H1 (cell line): ENCODE results near the gene BCAM. TPM values are rescaled to one million over a fixed set of nuclear protein-coding genes. Genes with fewer than 3 reads are reported as not detected.

Source experiments
- CTCF ChIA-PET: fragments of 300-600 bp; sonication (Branson Sonifier 250); formaldehyde crosslinking; loops from one replicate; lab custom pipeline; 2021; ENCODE audit not compliant: partially characterized antibody; lab: Charles Lee
- POLR2A ChIA-PET: fragments of 300-600 bp; sonication (Branson Sonifier 250); formaldehyde crosslinking; loops from one replicate; lab custom pipeline; 2021; ENCODE audit warnings: inconsistent platforms; ENCODE audit not compliant: partially characterized antibody; lab: Charles Lee
- DNase-seq, 2 experiments: peaks; one replicate each; pipeline versions ENCODE4 v3.0.0 to v3.0.0-alpha.2; 2010 to 2022; ENCODE audit warnings: low spot score in 2 of 2, low read depth in 1 of 2, mixed read lengths in 1 of 2
- FAIRE-seq: peaks from 2 replicates; lab custom pipeline; 2011; peaks lifted over from hg19 to GRCh38; lab: Jason Lieb, UNC
- H2AFZ ChIP-seq: 2 replicates; pipeline ENCODE4 v1.8.1; 2012; ENCODE audit warnings: low read length, inconsistent platforms
- H2AK5ac ChIP-seq: 2 replicates; pipeline ENCODE4 v1.6.1; 2013; ENCODE audit warnings: low read depth, low read length
- H2BK120ac ChIP-seq: replicated peaks from 2 replicates; pipeline ENCODE3; 2013; ENCODE audit warnings: low read depth, low read length, inconsistent platforms
- H2BK12ac ChIP-seq: 2 replicates; pipeline ENCODE4 v1.6.1; 2013; ENCODE audit warnings: low read depth, low read length
- H2BK15ac ChIP-seq: 2 replicates; pipeline ENCODE4 v1.6.1; 2013; ENCODE audit warnings: low read length
- H2BK20ac ChIP-seq: 2 replicates; pipeline ENCODE4 v1.6.1; 2013; ENCODE audit warnings: low read length
- H2BK5ac ChIP-seq: 2 replicates; pipeline ENCODE4 v1.6.1; 2013; ENCODE audit warnings: low read depth, low read length
- H3K14ac ChIP-seq: 2 replicates; pipeline ENCODE4 v1.6.1; 2013; ENCODE audit warnings: inconsistent platforms; ENCODE audit not compliant: insufficient read length
- H3K18ac ChIP-seq: 2 replicates; pipeline ENCODE4 v1.6.1; 2013; ENCODE audit warnings: low read length; ENCODE audit errors: extremely low read depth
- H3K23ac ChIP-seq: 2 replicates; pipeline ENCODE4 v1.6.1; 2013; ENCODE audit warnings: inconsistent platforms; ENCODE audit not compliant: insufficient read length
- H3K23me2 ChIP-seq: 2 replicates; pipeline ENCODE4 v1.6.1; 2013; ENCODE audit warnings: low read depth, low read length
- H3K27ac ChIP-seq: 2 replicates; pipeline ENCODE4 v1.6.1; 2011; ENCODE audit warnings: low read depth, low read length, inconsistent platforms
- H3K27me3 ChIP-seq, 4 experiments: replicated peaks in 1 of 4; 1 replicate in 1 of 4; 2 replicates in 3 of 4; pipeline versions ENCODE4 v1.6.1 to v1.8.1; 2011 to 2013; ENCODE audit warnings: low read length in 3 of 4, mild to moderate bottlenecking in 3 of 4, inconsistent platforms in 2 of 4, mixed read lengths in 2 of 4, moderate library complexity in 1 of 4; ENCODE audit not compliant: control insufficient read depth in 3 of 4, insufficient read depth in 3 of 4; ENCODE audit errors: extremely low read depth in 1 of 4
- H3K36me3 ChIP-seq, 4 experiments: 2 replicates each; pipeline versions ENCODE4 v1.6.1 to v1.8.1; 2011 to 2013; ENCODE audit warnings: mild to moderate bottlenecking in 4 of 4, low read length in 3 of 4, moderate library complexity in 2 of 4, control low read depth in 1 of 4, inconsistent platforms in 1 of 4; ENCODE audit not compliant: insufficient read depth in 4 of 4, control insufficient read depth in 2 of 4
- H3K4ac ChIP-seq: replicated peaks from 2 replicates; pipeline ENCODE3; 2013; ENCODE audit warnings: low read length, low read depth, mixed read lengths, inconsistent platforms; ENCODE audit not compliant: insufficient read length
- H3K4me1 ChIP-seq, 4 experiments: replicated peaks in 1 of 4; 1 replicate in 1 of 4; 2 replicates in 3 of 4; pipeline versions ENCODE4 v1.6.1 to v1.8.1; 2011 to 2013; ENCODE audit warnings: low read length in 3 of 4, inconsistent platforms in 2 of 4, mixed read lengths in 1 of 4; ENCODE audit not compliant: insufficient read depth in 4 of 4, control insufficient read depth in 3 of 4
- H3K4me2 ChIP-seq, 2 experiments: 2 replicates each; pipeline versions ENCODE4 v1.6.1 to v1.8.1; 2011 to 2013; ENCODE audit warnings: low read depth in 2 of 2, low read length in 2 of 2, control low read depth in 1 of 2, inconsistent platforms in 1 of 2, mild to moderate bottlenecking in 1 of 2; ENCODE audit not compliant: insufficient read depth in 1 of 2
- H3K4me3 ChIP-seq, 4 experiments: fragments of 200-600, 300-600 bp in 1 of 4; sonication (generic), shearing (Covaris generic), sonication (Bioruptor Twin) in 1 of 4; 2 replicates each; pipeline versions ENCODE4 v1.5.1 to v1.8.1; 2011 to 2016; ENCODE audit warnings: low read length in 4 of 4, low read depth in 3 of 4, control low read depth in 2 of 4, inconsistent platforms in 2 of 4, mild to moderate bottlenecking in 2 of 4, mixed read lengths in 1 of 4, moderate library complexity in 1 of 4; ENCODE audit not compliant: insufficient read depth in 2 of 4; ENCODE audit errors: extremely low read depth in 1 of 4
- H3K56ac ChIP-seq: replicated peaks from 2 replicates; pipeline ENCODE3; 2013; ENCODE audit warnings: low read depth, mild to moderate bottlenecking, mixed read lengths, low read length, inconsistent platforms; ENCODE audit not compliant: insufficient read length
- H3K79me1 ChIP-seq: 2 replicates; pipeline ENCODE4 v1.6.1; 2013; ENCODE audit warnings: low read depth, low read length, control low read depth
- H3K79me2 ChIP-seq, 2 experiments: 2 replicates each; pipeline versions ENCODE4 v1.6.1 to v1.8.1; 2012 to 2013; ENCODE audit warnings: low read length in 2 of 2, mild to moderate bottlenecking in 2 of 2, inconsistent platforms in 1 of 2; ENCODE audit not compliant: insufficient read depth in 2 of 2, control insufficient read depth in 1 of 2
- H3K9ac ChIP-seq, 4 experiments: replicated peaks in 1 of 4; 1 replicate in 1 of 4; 2 replicates in 3 of 4; pipeline versions ENCODE4 v1.6.1 to v1.8.1; 2011 to 2013; ENCODE audit warnings: low read depth in 3 of 4, low read length in 3 of 4, control low read depth in 2 of 4, mild to moderate bottlenecking in 2 of 4, moderate library complexity in 2 of 4, inconsistent platforms in 1 of 4; ENCODE audit errors: extremely low read depth in 1 of 4
- H3K9me3 ChIP-seq, 2 experiments: 2 replicates each; pipeline versions ENCODE4 v1.6.1 to v1.8.1; 2012 to 2013; ENCODE audit warnings: mild to moderate bottlenecking in 2 of 2, moderate library complexity in 2 of 2, control low read depth in 1 of 2, inconsistent platforms in 1 of 2, low read depth in 1 of 2, low read length in 1 of 2, mixed read lengths in 1 of 2; ENCODE audit not compliant: insufficient read depth in 2 of 2
- H4K20me1 ChIP-seq, 2 experiments: replicated peaks in 1 of 2; 2 replicates each; pipeline versions ENCODE3 to v1.8.1; 2011 to 2013; ENCODE audit warnings: inconsistent platforms in 2 of 2, low read length in 2 of 2, mild to moderate bottlenecking in 1 of 2; ENCODE audit not compliant: insufficient read depth in 2 of 2, control insufficient read depth in 1 of 2
- H4K5ac ChIP-seq: 2 replicates; pipeline ENCODE4 v1.6.1; 2013; ENCODE audit warnings: low read length, low read depth, mixed read lengths, inconsistent platforms; ENCODE audit not compliant: insufficient read length
- H4K8ac ChIP-seq: 2 replicates; pipeline ENCODE4 v1.8.0; 2013; ENCODE audit warnings: mild to moderate bottlenecking, moderate library complexity, low read length, inconsistent platforms; ENCODE audit not compliant: insufficient read depth; ENCODE audit errors: extremely low read depth
- H4K91ac ChIP-seq: replicated peaks from 2 replicates; pipeline ENCODE3; 2013; ENCODE audit warnings: low read length, mixed read lengths, inconsistent platforms; ENCODE audit not compliant: insufficient read length
- ATF3 ChIP-seq: IDR thresholded peaks from 2 replicates; pipeline ENCODE4 v1.6.1; 2011; ENCODE audit warnings: low read depth, mild to moderate bottlenecking, low read length; ENCODE audit not compliant: insufficient read depth
- POLR2AphosphoS5 ChIP-seq: IDR thresholded peaks from 2 replicates; pipeline ENCODE4 v1.6.1; 2011; ENCODE audit warnings: low read depth, low read length
- POU5F1 ChIP-seq: IDR thresholded peaks from 2 replicates; pipeline ENCODE4 v1.6.1; 2011; ENCODE audit warnings: low read depth, mild to moderate bottlenecking, low read length, moderate library complexity
- RAD21 ChIP-seq, 2 experiments: IDR thresholded peaks in 1 of 2; conservative IDR thresholded peaks in 1 of 2; 2 replicates each; pipeline ENCODE4 v1.6.1; 2011; ENCODE audit warnings: low read depth in 2 of 2, low read length in 2 of 2, improper control_type of control experiment in 1 of 2, inconsistent platforms in 1 of 2, mild to moderate bottlenecking in 1 of 2, moderate library complexity in 1 of 2
- SP1 ChIP-seq: IDR thresholded peaks from 2 replicates; pipeline ENCODE4 v1.6.1; 2011; ENCODE audit warnings: low read depth, low read length
- YY1 ChIP-seq: IDR thresholded peaks from 2 replicates; pipeline ENCODE4 v1.6.1; 2011; ENCODE audit warnings: low read depth, mild to moderate bottlenecking, low read length
- WGBS, 2 experiments: shearing (Covaris generic) in 1 of 2; methylation state at CpG; one replicate each; pipeline versions ENCODE4 v1.1.6 to v1.1.7; 2013 to 2015; ENCODE audit warnings: low lambda C conversion rate in 2 of 2, mixed read lengths in 2 of 2, inconsistent platforms in 1 of 2, low coverage in 1 of 2, missing lambda C conversion rate in 1 of 2; ENCODE audit not compliant: insufficient replicate concordance in 2 of 2, insufficient coverage in 1 of 2, insufficient read length in 1 of 2; ENCODE audit errors: extremely low coverage in 1 of 2, missing lambda C conversion rate in 1 of 2; 5-methylcytosine and 5-hydroxymethylcytosine counted together
- long read RNA-seq, 2 experiments: library from RNA in 1 of 2; library from capped mRNA in 1 of 2; stranded (forward); transcript quantifications; one replicate each; pipeline ENCODE4 v2.0.0, GENCODE V29; 2021; ENCODE audit warnings: inconsistent platforms in 1 of 2
- polyA minus RNA-seq, 3 experiments: library from RNA; depleted of rRNA, polyadenylated mRNA; stranded (reverse); fragments of >200 nt; gene quantifications; 1 replicate in 2 of 3; 2 replicates in 1 of 3; pipeline ENCODE4 v1.2.3, GENCODE V29; 2011
- polyA plus RNA-seq, 7 experiments: library from polyadenylated mRNA; depleted of rRNA in 3 of 7; stranded (reverse) in 5 of 7; unstranded in 2 of 7; fragments of >200 nt in 5 of 7; fragments of 200-250 nt in 2 of 7; gene quantifications; 1 replicate in 5 of 7; 2 replicates in 1 of 7; 4 replicates in 1 of 7; pipeline versions ENCODE4 v1.2.1 to v1.2.3, GENCODE V29; 2011 to 2013; ENCODE audit warnings: missing spikeins in 2 of 7, mixed read lengths in 2 of 7
- total RNA-seq: library from RNA; stranded (reverse); fragmentation: NEBNext Ultra II Directional; extraction: Animal tissue kit (Norgen Biotek cat#: 25700); gene quantifications from 2 replicates; pipeline ENCODE4 v1.2.1, GENCODE V29; 2021

Gene BCAM
- total RNA-seq (81.4 and 83.0 TPM in 2 replicates), polyA plus RNA-seq (2011; rRNA removed) (32.5 and 84.3 TPM in 2 replicates), polyA minus RNA-seq (2011; rRNA and poly(A)+ RNA removed) (12.6 and 16.0 TPM in 2 replicates)
- polyA plus RNA-seq (2011; cell fraction: cytosol; rRNA removed): 29.6 TPM
- 172 TPM for polyA plus RNA-seq (2011; cell fraction: nucleus; rRNA removed)
- polyA plus RNA-seq (2012, experiment 1 of 2): 73.9 to 108 TPM (median 100 TPM) in 4 replicates
- 60.5 TPM for polyA plus RNA-seq (2012, experiment 2 of 2)
- polyA plus RNA-seq (2013, experiment 1 of 2): 107 TPM
- polyA plus RNA-seq (2013, experiment 2 of 2): 98.4 TPM
- polyA minus RNA-seq (2011; cell fraction: cytosol; rRNA and poly(A)+ RNA removed): 45.1 TPM
- polyA minus RNA-seq (2011; cell fraction: nucleus; rRNA and poly(A)+ RNA removed): 38.0 TPM
- long read RNA-seq, experiment 1, transcript BCAM-201 (15 exons, 2,453 nt): major isoform, 11 of 98 reads
- long read RNA-seq, experiment 1, partial matches to known transcripts: 58 of 98 reads
- long read RNA-seq, experiment 1, other reads (novel, unspliced or antisense): 29 of 98 reads
- long read RNA-seq, experiment 2, partial matches to known transcripts: 1 of 1 reads
- long read RNA-seq, experiment 2, other reads (novel, unspliced or antisense): 0 of 1 reads

- peak within 1 kb of the TSS; percentile 72 to 99 for H3K4me2 ChIP-seq
- TF ChIP-seq POU5F1: no peak
- no peak for TF ChIP-seq YY1
- no peak for TF ChIP-seq SP1
- no peak for TF ChIP-seq RAD21 (IDR thresholded peaks at IDR 0.05 in 1 of 2, conservative IDR thresholded peaks at IDR 0.05 in 1 of 2; ENCODE audit: low read depth in 2 of 2, low read length in 2 of 2)
- TF ChIP-seq ATF3: no peak
- TF ChIP-seq POLR2AphosphoS5: peak; percentile 50; the same call in 1 of the 2 replicates
Observed at GRCh38 chr19:44808463-44809371, at the start of gene BCAM. TSS of gene BCAM (plus strand) at chr19:44809103. CDS start at chr19:44809125, 22 bp downstream.

More at GRCh38 chr19:44808463-44809371, at the start of gene BCAM:
- Histone ChIP-seq H3K9ac (peak within 1 kb of the TSS; percentile 54 to 82 (median 66)), H3K27ac (peak within 1 kb of the TSS; percentile 91), H3K56ac (peak within 1 kb of the TSS; percentile 85), H3K23ac (no peak within 1 kb of the TSS), H2AFZ (no peak within 1 kb of the TSS), H3K14ac (no peak within 1 kb of the TSS), H4K91ac (peak within 1 kb of the TSS; percentile 98), H2BK120ac (peak within 1 kb of the TSS; percentile 69), H3K27me3 (peaks cover 0 to 13% (median 11%) of the 10 kb centered on the region in 4 experiments; a peak in 6 of 7 replicates), H3K4me1 (peaks cover 4 to 34% (median 21%) of the 10 kb centered on the region in 4 experiments), H4K20me1 (peaks cover 8 to 11% of the 10 kb centered on the region in 2 experiments), H2AK5ac (0 out of 2 replicates have a peak within 1 kb of the TSS, but pooled peaks have one; percentile 18), H2BK12ac (peak within 1 kb of the TSS; percentile 95; the same call in 1 of the 2 replicates), H3K23me2 (peaks cover 5% of the 10 kb centered on the region; the same call in 1 of the 2 replicates), H2BK5ac (peak within 1 kb of the TSS; percentile 98), H4K5ac (peak within 1 kb of the TSS; percentile 82), H2BK15ac (peak within 1 kb of the TSS; percentile 81; the same call in 1 of the 2 replicates), H3K4ac (peak within 1 kb of the TSS; percentile 91), H4K8ac (peak within 1 kb of the TSS; percentile 83), H3K9me3 (no peaks in the 10 kb centered on the region), H3K79me2 (no peaks in the 10 kb centered on the region), H3K36me3 (peaks cover 2 to 14% (median 7%) of the 10 kb centered on the region in 4 experiments; a peak in 5 of 8 replicates), H3K18ac (peak within 1 kb of the TSS; percentile 100), H2BK20ac (peak within 1 kb of the TSS; percentile 90; the same call in 1 of the 2 replicates), H3K79me1 (peaks cover 2% of the 10 kb centered on the region; the same call in 1 of the 2 replicates), H3K4me3 (peak within 1 kb of the TSS; percentile 64 to 96 (median 70))
- POLR2A ChIA-PET: interaction anchor here (0.9 to 6.0 kb wide), 22 partner anchors 10 to 112 kb away, joined by 3 to 37 read pairs (median 6); partner anchors contain the start of gene NECTIN2
- WGBS, 2 experiments: 2% methylated on average over 26 of the region's 59 CpGs; no CpG with 5 or more reads in 1 of the 2 experiments
- CTCF ChIA-PET: interaction anchor here (0.6 to 8.5 kb wide), 19 partner anchors 10 to 119 kb away, joined by 3 to 116 read pairs (median 6); partner anchors contain the start of gene NECTIN2
- peak in 1 of 2 experiments; percentile 87 for DNase-seq
- FAIRE-seq: no peak
